ENCODE results near the gene NCOA5. TPM values are rescaled to one million over a fixed set of nuclear protein-coding genes. Genes with fewer than 3 reads are reported as not detected.

NCOA5 gene
- total RNA-seq, 1 donor from 2014 or later: 48.6 TPM

DNA sequence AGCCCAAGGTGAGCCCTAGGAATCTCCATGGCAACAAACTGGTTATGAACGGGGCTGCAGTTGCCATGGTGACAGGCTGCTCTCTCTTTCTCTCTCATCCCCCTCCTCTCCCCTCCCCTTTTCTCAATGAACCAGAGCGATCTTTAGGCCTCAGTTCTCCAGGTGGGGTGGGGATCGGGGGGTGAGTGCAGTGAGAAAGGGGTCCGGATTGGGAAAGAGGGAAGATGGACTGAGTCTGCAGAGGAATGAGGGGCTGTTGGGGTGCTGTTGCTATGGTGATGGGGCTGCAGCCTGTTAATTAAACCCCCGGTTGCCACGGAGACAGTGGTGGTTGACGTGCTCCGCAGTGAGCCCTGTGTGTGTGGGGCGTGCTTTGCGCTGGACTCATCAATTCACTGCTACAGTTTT is 64.4 kb downstream of the NCOA5 start:
- DNase-seq (ENCODE audit: extremely low spot score, unreplicated experiment): no peak
- no peaks in the 10 kb centered on the region for H3K36me3 Mint-ChIP-seq
- no peak overlapping the region for H3K27ac Mint-ChIP-seq

DNA sequence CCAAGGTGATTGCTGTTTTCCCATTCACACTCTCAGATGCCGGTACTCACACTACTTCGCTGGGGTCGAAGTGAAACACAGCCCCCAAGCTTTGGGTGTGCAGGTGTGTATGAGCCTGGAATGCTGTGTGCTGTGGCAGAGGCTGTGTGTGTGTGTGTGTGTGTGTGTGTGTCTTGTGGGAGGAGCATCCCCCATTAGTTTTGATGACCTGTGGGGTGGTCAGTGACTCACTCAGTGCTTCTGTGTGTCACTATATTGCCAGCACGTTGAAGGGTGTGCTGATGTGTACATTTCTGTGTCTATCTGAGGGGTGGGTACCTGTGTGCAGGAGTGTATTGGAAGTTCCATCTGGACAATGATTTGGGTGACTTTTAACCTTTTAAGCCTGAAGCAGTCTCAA is 65.8 kb downstream of the NCOA5 start:
- TF ChIP-seq CTCF (conservative IDR thresholded peaks at IDR 0.05): no peak
- Mint-ChIP-seq H3K27me3 (peaks cover 76% of the 10 kb centered on the region), H3K4me3 (peak overlapping the region; percentile 70), H3K4me1 (ENCODE audit: unreplicated experiment) (peaks cover 6% of the 10 kb centered on the region), H3K9me3 (no peaks in the 10 kb centered on the region), H3K27ac (no peak overlapping the region), H3K36me3 (no peaks in the 10 kb centered on the region)
- no peak for DNase-seq (ENCODE audit: extremely low spot score, unreplicated experiment)

More for the DNA sequence above, 64.4 kb downstream of the NCOA5 start:
- Mint-ChIP-seq H3K27me3 (peaks cover 84% of the 10 kb centered on the region), H3K9me3 (no peaks in the 10 kb centered on the region), H3K4me3 (no peak overlapping the region), H3K4me1 (ENCODE audit: unreplicated experiment) (peaks cover 6% of the 10 kb centered on the region)
- TF ChIP-seq CTCF (conservative IDR thresholded peaks at IDR 0.05): no peak

DNA sequence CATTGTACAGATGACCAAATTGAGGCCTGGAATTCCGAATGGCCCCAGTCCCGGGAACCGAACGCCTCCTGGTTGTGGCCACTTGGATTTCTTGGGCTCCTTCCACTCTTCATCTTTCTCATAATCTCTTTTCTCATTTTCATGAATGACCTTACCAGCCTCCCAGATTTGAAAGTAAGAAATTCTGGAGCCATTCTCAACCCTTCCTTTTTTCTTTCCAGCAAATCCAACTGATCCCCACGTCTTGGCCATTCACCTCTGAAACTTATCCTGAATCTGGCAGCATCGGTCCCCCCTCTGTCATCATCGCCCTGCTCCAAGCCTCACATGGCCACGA is 66.6 kb downstream of the NCOA5 start:
- Mint-ChIP-seq H3K27me3 (peaks cover 78% of the 10 kb centered on the region), H3K36me3 (no peaks in the 10 kb centered on the region), H3K4me1 (ENCODE audit: unreplicated experiment) (peaks cover 6% of the 10 kb centered on the region), H3K4me3 (peak overlapping the region; percentile 70), H3K27ac (no peak overlapping the region), H3K9me3 (no peaks in the 10 kb centered on the region)
- peak; percentile 3 for TF ChIP-seq CTCF (conservative IDR thresholded peaks at IDR 0.05)
- no peak for DNase-seq (ENCODE audit: extremely low spot score, unreplicated experiment)

DNA sequence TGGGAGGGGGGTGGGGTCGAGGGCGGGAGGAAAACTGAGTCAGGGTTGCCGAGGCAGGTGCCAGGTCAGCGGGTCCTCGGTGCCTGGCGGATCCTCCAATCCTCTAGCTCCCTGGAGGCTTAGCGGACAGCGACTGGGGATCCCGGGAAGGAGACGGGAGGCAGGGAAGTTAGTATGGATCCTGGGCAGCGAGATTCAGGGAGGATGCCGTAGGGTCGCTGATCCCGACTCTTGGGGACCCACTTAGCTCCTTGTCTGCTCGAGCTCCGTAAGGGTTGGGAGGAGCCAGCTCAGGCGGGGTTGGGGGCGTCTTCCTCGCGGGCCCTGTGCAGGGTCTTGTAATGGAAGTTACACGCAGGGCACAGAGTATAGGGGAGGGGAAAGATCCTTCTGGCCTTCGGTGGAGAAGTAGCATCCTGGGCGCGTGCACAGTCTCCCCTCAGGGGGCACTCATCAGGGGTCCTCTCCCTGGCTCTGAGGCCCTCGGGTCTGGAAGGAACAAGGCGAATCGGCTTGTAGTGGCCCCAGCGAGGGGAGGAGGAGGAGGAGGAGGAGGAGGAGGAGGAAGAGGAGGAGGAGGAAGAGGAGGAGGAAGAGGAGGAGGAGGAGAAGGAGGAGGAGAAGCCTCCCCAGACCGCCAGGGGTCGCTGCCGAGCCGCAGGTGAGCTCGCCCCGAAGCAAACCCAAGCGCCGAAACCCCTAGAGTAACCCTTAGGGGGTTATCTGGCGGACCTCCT is 67.2 kb downstream of the NCOA5 start:
- Mint-ChIP-seq H3K27ac (no peak overlapping the region), H3K36me3 (no peaks in the 10 kb centered on the region), H3K27me3 (peaks cover 78% of the 10 kb centered on the region), H3K9me3 (no peaks in the 10 kb centered on the region), H3K4me1 (ENCODE audit: unreplicated experiment) (peaks cover 6% of the 10 kb centered on the region), H3K4me3 (peak overlapping the region; percentile 82)
- TF ChIP-seq CTCF (conservative IDR thresholded peaks at IDR 0.05): peak; percentile 76
- DNase-seq (ENCODE audit: extremely low spot score, unreplicated experiment): no peak

DNA sequence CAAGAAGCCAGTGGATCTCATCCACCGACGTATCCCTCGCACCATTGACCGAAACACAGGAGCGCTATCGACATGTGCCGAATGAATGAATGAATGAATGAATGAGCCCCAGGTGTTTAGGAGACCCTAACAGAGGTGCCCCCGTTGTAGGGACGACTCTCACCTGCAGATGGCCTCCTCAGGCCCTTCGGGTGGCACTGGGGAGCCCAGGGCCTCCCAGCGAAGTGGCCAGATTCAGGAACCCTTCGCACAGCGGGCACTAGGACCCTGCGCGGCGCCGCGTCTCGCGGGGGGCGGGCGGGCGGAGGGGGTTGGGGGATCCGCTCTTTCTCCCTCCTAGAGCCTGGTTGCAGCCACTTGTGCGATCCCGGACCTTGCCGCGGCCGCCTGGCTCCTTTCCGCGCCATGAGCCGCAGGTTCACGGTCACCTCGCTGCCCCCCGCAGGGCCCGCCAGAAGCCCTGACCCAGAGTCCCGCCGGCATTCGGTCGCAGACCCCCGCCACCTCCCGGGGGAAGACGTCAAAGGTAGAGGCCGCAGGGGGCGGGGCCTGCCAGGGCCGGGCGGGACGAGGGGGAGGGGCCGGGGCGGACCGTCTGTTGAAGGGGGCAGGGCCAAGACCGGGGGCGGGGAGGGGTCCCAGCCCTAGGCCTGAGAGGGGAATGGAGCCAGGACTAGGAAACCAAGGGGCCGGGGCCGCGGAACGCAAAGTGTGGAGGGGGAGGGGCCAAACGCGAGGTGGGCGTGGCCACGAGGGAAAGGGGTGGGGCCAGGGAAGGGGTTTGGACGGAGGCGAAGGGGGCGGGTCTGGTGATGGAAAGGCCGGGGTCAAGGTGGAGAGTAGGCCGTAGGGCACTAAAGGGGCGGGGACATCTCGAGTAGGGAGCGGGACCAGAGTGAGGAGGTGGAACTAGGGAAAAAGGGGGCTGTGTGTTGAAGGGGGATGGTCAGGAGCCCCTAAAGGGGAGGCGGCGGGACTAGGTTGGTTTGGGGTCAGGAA is 68.1 kb downstream of the NCOA5 start:
- TF ChIP-seq CTCF (conservative IDR thresholded peaks at IDR 0.05): no peak
- peaks cover 76% of the 10 kb centered on the region for H3K27me3 Mint-ChIP-seq
- H3K4me3 Mint-ChIP-seq: peak overlapping the region; percentile 85
- H3K36me3 Mint-ChIP-seq: no peaks in the 10 kb centered on the region
- peak; percentile 84 for DNase-seq (ENCODE audit: extremely low spot score, unreplicated experiment)
- peaks cover 6% of the 10 kb centered on the region for H3K4me1 Mint-ChIP-seq (ENCODE audit: unreplicated experiment)
- no peak overlapping the region for H3K27ac Mint-ChIP-seq
- H3K9me3 Mint-ChIP-seq: no peaks in the 10 kb centered on the region
